ENCODE measurements around the gene UBXN1. TPM values are rescaled to one million over a fixed set of nuclear protein-coding genes. Genes with fewer than 3 reads are reported as not detected.

Gene UBXN1
- total RNA-seq, 1 experiment from 2014 or later = 118 TPM

- Mint-ChIP-seq H3K36me3 (ENCODE audit: insufficient read depth, unreplicated experiment) (peaks cover 79% of the 10 kb centered on the region), H3K4me1 (ENCODE audit: low read depth, unreplicated experiment) (peaks cover 5% of the 10 kb centered on the region), H3K4me3 (ENCODE audit: unreplicated experiment) (peak overlapping the region; percentile 99), H3K27ac (ENCODE audit: unreplicated experiment) (peak overlapping the region; percentile 97), H3K27me3 (ENCODE audit: insufficient read depth, unreplicated experiment) (no peaks in the 10 kb centered on the region), H3K9me3 (ENCODE audit: unreplicated experiment) (no peaks in the 10 kb centered on the region)
- peak in 1 of 2 experiments; percentile 54 for DNase-seq
- intact Hi-C loops (cut with micrococcal nuclease; ENCODE audit: unreplicated experiment) = loop anchor here (2.0 kb wide), 2 partner anchors 19 to 43 kb away; partner anchors contain the start of gene GANAB
- CTCF ChIA-PET = interaction anchor here (1.1 to 2.1 kb wide), 8 partner anchors 13 to 121 kb away, joined by 3 to 12 read pairs (median 6); partner anchors contain the start of genes B3GAT3, EEF1G, INTS5 and TUT1
- Histone ChIP-seq H3K9me3 (no peaks in the 10 kb centered on the region), H3K4me3 (ENCODE audit: low read depth, low read length) (peak overlapping the region; percentile 50), H3K4me1 (peaks cover 21% of the 10 kb centered on the region), H3K36me3 (ENCODE audit: control insufficient read depth, insufficient read depth, low read length) (peaks cover 7% of the 10 kb centered on the region), H3K27me3 (replicated peaks; ENCODE audit: control insufficient read depth, insufficient read depth, low read length) (no peaks in the 10 kb centered on the region)
- no TSS peak for BruUV-seq (replicated peaks)
- TF ChIP-seq, protein P1, sequence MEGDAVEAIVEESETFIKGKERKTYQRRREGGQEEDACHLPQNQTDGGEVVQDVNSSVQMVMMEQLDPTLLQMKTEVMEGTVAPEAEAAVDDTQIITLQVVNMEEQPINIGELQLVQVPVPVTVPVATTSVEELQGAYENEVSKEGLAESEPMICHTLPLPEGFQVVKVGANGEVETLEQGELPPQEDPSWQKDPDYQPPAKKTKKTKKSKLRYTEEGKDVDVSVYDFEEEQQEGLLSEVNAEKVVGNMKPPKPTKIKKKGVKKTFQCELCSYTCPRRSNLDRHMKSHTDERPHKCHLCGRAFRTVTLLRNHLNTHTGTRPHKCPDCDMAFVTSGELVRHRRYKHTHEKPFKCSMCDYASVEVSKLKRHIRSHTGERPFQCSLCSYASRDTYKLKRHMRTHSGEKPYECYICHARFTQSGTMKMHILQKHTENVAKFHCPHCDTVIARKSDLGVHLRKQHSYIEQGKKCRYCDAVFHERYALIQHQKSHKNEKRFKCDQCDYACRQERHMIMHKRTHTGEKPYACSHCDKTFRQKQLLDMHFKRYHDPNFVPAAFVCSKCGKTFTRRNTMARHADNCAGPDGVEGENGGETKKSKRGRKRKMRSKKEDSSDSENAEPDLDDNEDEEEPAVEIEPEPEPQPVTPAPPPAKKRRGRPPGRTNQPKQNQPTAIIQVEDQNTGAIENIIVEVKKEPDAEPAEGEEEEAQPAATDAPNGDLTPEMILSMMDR (IDR thresholded peaks at IDR 0.05; ENCODE audit: insufficient read depth in 1 of 2, low read depth in 1 of 2, low read length in 1 of 2, severe bottlenecking in 1 of 2, unreplicated experiment in 1 of 2) = no peak
- POLR2A ChIA-PET = interaction anchor here (0.5 to 2.1 kb wide), 32 partner anchors 9 to 1639 kb away, joined by 3 to 56 read pairs (median 8); partner anchors contain the start of genes AHNAK, B3GAT3, EEF1G and ESRRA
Measured at GRCh38 chr11:62665599-62666258, 13.1 kb downstream of the UBXN1 start.

DNA sequence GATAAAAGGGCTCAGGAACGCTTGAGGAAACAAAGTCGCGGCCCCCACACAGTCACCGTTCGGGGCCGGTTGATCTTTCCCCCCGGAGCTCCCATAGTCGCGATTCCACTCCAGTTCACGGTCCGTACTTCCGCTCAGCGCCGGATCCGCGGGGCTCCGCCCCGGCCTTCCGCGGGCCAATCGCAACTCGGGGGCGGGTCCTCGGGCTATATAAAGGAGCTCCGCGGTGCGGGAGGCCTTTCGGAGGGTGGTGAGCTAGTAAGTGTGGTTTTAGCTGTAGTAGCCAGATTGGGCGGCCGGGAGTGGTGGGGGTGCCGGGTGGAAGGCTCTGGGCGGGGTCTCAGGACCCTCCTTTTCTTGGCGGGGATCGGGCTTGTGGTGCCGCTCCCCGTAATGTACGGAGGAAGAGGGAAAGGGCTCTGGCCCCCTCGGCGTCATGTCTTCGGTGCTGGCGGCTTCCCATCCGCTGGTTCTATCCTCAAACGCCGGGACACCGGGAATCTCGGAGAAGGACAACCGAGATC lies 13.7 kb downstream of the UBXN1 start, which contains the start of the genes C11orf98 and CSKMT:
Gene C11orf98 (minus strand): TSS at position 136 of the 524 bp plus-strand sequence. CDS start 41 bp downstream, at position 95.
Gene CSKMT (plus strand): TSS at position 238 of the 524 bp plus-strand sequence. CDS start 568 bp downstream, outside the sequence.
- intact Hi-C loops (cut with micrococcal nuclease; ENCODE audit: unreplicated experiment) = loop anchor here (2.0 kb wide), 2 partner anchors 18 to 42 kb away; partner anchors contain the start of gene GANAB
- H3K27ac Mint-ChIP-seq (ENCODE audit: unreplicated experiment) = peak within 1 kb of the TSS; percentile 97
- peaks cover 79% of the 10 kb centered on the region for H3K36me3 Mint-ChIP-seq (ENCODE audit: insufficient read depth, unreplicated experiment)
- no peaks in the 10 kb centered on the region for H3K27me3 Mint-ChIP-seq (ENCODE audit: insufficient read depth, unreplicated experiment)
- ChIA-PET CTCF (interaction anchor here (0.8 to 2.1 kb wide), 11 partner anchors 12 to 121 kb away, joined by 3 to 12 read pairs (median 5); partner anchors contain the start of genes B3GAT3, EEF1G, INTS5 and TAF6L), POLR2A (interaction anchor here (0.6 to 2.1 kb wide), 38 partner anchors 9 to 1207 kb away, joined by 3 to 56 read pairs (median 6); partner anchors contain the start of genes AHNAK, B3GAT3, EEF1G and GANAB)
- TF ChIP-seq, protein P1 (IDR thresholded peaks at IDR 0.05; ENCODE audit: insufficient read depth in 1 of 2, low read depth in 1 of 2, low read length in 1 of 2, severe bottlenecking in 1 of 2, unreplicated experiment in 1 of 2) = no peak
- peak within 1 kb of the TSS; percentile 99 for H3K4me3 Mint-ChIP-seq (ENCODE audit: unreplicated experiment)
- Histone ChIP-seq H3K9me3 (no peaks in the 10 kb centered on the region), H3K4me3 (ENCODE audit: low read depth, low read length) (peak within 1 kb of the TSS; percentile 50), H3K27me3 (replicated peaks; ENCODE audit: control insufficient read depth, insufficient read depth, low read length) (no peaks in the 10 kb centered on the region), H3K4me1 (peaks cover 15% of the 10 kb centered on the region), H3K36me3 (ENCODE audit: control insufficient read depth, insufficient read depth, low read length) (peaks cover 7% of the 10 kb centered on the region)
- peaks cover 5% of the 10 kb centered on the region for H3K4me1 Mint-ChIP-seq (ENCODE audit: low read depth, unreplicated experiment)
- TSS peak; percentile 85 for BruUV-seq (replicated peaks)
- no peaks in the 10 kb centered on the region for H3K9me3 Mint-ChIP-seq (ENCODE audit: unreplicated experiment)
- DNase-seq = peak; percentile 95 to 99

Data from Caco-2 (cell line).